Left ventricle myocardium inferior (tissue), 1 donor: Measurements from ENCODE around the gene LPCAT3. TPM values are rescaled to one million over a fixed set of nuclear protein-coding genes. Genes with fewer than 3 reads are reported as not detected.

Experiments
- DNase-seq: peaks from one replicate; pipeline ENCODE4 v3.0.0-alpha.2; 2020
- H3K27ac ChIP-seq: fragments of 200-600 bp; replicated peaks from 2 replicates; pipeline ENCODE4 v1.8.0; 2021
- H3K27me3 ChIP-seq: fragments of 200-600 bp; 2 replicates; pipeline ENCODE4 v1.8.0; 2021; ENCODE audit warnings: low read depth
- H3K36me3 ChIP-seq: fragments of 200-600 bp; 2 replicates; pipeline ENCODE4 v1.8.0; 2021
- H3K4me1 ChIP-seq: fragments of 200-600 bp; 2 replicates; pipeline ENCODE4 v1.8.0; 2021
- H3K4me3 ChIP-seq: fragments of 200-600 bp; 2 replicates; pipeline ENCODE4 v1.8.0; 2021; ENCODE audit warnings: mild to moderate bottlenecking, moderate library complexity
- H3K9me3 ChIP-seq: fragments of 200-600 bp; replicated peaks from 2 replicates; pipeline ENCODE4 v1.8.0; 2021
- intact Hi-C: fragments of 100-400 bp; cut with micrococcal nuclease; formaldehyde crosslinking; loops from one replicate; pipeline ENCODE4 v1.11.0; 2022
- total RNA-seq: library from RNA; stranded (reverse); fragmentation: NEBNext Ultra II Directional; extraction: Animal tissue kit (Norgen Biotek cat#: 25700); gene quantifications from one replicate; pipeline ENCODE4 v1.2.1, GENCODE V29; 2021
- TF ChIP-seq, protein P1 (sequence below): fragments of 200-600 bp; IDR thresholded peaks from 2 replicates; pipeline ENCODE4 v1.8.0; 2021; ENCODE audit warnings: antibody characterized with exemption, mild to moderate bottlenecking, borderline replicate concordance
- donor health status: DM: no; HTN: yes; CAD: no; lungs with severe emphysema.

The LPCAT3 gene
- total RNA-seq, 1 donor from 2014 or later, result 35.1 TPM

DNA sequence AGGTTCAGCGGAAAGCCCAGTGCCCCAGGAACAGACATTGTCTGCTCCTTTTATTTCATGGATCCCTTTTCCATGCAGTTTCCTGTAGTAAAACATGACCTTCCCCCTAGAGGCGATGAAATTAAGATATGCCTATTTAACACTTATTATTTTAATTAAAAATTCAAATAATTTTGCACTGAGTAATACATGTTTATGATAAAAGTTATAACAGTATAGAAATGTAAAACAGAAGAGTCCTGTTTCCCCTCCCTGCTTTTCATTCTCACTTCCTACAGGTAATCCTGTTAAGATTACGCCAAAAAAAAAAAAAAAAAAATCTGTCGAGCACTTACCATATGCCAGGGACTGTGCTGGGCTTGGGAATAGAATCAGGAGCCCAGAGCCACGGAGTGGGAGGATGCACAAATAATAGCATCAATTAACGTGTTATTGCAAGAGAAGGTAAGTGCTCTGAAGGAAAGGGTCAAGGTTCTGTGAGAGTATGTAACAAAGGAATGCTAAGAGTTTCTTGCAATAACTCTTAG is 830 bp upstream of the LPCAT3 start:
- Histone ChIP-seq H3K9me3 (no peaks in the 10 kb centered on the region), H3K27me3 (no peaks in the 10 kb centered on the region), H3K4me1 (peaks cover 41% of the 10 kb centered on the region), H3K27ac (peak overlapping the region; percentile 92), H3K36me3 (no peaks in the 10 kb centered on the region), H3K4me3 (peak overlapping the region; percentile 75)
- intact Hi-C loops, result loop anchor here (10.0 kb wide), 1 partner anchor 54 kb away; no protein-coding TSS in a partner anchor
- TF ChIP-seq, protein P1, sequence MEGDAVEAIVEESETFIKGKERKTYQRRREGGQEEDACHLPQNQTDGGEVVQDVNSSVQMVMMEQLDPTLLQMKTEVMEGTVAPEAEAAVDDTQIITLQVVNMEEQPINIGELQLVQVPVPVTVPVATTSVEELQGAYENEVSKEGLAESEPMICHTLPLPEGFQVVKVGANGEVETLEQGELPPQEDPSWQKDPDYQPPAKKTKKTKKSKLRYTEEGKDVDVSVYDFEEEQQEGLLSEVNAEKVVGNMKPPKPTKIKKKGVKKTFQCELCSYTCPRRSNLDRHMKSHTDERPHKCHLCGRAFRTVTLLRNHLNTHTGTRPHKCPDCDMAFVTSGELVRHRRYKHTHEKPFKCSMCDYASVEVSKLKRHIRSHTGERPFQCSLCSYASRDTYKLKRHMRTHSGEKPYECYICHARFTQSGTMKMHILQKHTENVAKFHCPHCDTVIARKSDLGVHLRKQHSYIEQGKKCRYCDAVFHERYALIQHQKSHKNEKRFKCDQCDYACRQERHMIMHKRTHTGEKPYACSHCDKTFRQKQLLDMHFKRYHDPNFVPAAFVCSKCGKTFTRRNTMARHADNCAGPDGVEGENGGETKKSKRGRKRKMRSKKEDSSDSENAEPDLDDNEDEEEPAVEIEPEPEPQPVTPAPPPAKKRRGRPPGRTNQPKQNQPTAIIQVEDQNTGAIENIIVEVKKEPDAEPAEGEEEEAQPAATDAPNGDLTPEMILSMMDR, result no peak
- no peak for DNase-seq

DNA sequence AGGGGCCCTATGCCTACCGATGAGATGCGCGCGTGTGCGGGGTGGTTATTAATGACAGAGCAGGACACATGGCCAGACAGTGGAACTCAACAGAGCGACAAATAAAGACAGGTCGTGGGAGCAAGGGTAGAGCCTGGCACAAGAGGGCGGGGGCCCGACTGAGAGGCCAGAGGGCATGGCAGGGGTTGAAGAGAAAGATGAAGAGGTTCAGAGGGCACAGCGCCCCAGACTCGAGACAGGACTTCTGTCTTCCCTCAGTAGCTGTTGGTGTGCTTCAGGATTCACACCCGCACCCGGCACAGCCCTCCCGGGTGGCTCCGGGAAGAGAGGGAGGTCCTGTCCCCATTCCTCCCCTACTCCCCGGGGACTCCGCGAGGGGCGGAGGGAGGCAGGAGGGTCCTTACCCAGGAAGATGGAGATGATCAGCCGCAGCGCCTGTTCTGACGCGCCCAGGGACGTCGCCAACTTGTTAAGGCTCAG is 366 bp downstream of the LPCAT3 start:
- TF ChIP-seq, protein P1, result no peak
- Histone ChIP-seq H3K4me3 (peak overlapping the region; percentile 75), H3K9me3 (no peaks in the 10 kb centered on the region), H3K27me3 (no peaks in the 10 kb centered on the region), H3K36me3 (no peaks in the 10 kb centered on the region), H3K4me1 (peaks cover 45% of the 10 kb centered on the region), H3K27ac (peak overlapping the region; percentile 92)
- intact Hi-C loops, result loop anchor here (10.0 kb wide), 1 partner anchor 53 kb away; no protein-coding TSS in a partner anchor
- no peak for DNase-seq

DNA sequence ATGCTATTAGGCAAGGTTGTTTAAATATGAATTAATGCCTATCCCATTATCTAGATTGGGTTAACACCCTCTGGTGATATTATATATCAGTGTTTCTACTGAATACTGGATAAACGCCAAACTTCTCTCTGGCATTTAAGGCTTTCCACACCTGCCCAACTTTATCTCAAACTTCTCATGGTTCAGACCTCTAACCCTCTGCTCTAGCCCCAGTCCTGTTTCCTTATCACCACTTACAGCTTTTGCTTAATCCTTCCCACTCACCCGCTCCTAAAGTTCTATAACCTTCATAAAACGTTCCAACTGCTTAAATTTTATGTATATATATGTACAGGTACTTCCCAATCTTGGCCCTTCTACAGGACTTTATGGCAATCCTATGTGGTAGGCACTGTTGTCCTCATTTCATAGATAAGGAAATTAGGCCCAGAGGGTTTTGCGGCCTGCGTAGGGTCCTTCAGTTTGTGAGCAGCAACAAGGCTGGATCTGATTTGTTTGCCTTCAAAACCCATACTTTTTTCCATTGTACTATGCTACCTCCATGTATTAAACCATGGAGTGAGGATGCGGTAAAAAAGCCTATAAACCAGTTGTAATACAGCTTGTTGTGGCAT is 1.2 kb downstream of the LPCAT3 start:
- TF ChIP-seq, protein P1, result no peak
- Histone ChIP-seq H3K36me3 (no peaks in the 10 kb centered on the region), H3K9me3 (no peaks in the 10 kb centered on the region), H3K27me3 (no peaks in the 10 kb centered on the region), H3K27ac (peak overlapping the region; percentile 92), H3K4me1 (peaks cover 53% of the 10 kb centered on the region), H3K4me3 (peak overlapping the region; percentile 75)
- intact Hi-C loops, result loop anchor here (10.0 kb wide), 1 partner anchor 52 kb away; no protein-coding TSS in a partner anchor
- DNase-seq, result no peak

DNA sequence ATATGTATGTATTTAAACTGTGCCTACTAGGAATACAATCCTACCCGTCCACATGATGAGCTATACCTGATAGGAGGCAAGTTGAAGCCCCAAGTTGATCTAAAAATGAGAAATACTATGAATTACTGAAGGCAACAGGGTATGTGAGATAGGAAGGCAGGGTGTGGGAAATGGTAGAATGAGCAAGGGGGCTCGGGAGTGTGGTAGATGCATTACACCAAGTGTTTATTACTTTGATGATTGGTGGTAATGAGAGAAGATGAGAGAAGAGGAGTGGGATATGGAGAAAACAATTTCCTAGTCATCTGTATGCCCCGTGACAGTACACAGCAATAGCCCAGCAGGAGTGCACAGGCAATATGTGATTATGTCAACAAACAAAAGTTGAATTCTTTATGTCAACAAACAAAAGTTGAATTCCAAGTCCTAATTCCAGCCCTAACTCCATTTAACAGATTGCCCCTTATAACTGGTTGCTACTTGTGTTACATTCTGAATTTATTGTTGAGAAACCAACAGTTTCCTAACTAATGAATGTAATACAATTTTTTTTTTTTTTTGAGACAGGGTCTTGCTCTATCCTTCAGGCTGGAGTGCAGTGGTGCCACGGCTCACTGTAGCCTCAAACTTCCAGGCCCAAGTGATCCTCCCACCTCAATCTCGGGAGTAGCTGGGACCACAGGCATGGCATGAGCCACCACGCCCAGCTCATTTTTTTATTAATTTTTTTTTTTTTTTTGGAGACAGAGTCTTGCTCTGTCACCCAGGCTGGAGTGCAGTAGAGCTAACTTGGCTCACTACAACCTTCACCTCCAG is 2.5 kb downstream of the LPCAT3 start:
- Histone ChIP-seq H3K4me1 (peaks cover 66% of the 10 kb centered on the region), H3K27me3 (no peaks in the 10 kb centered on the region), H3K9me3 (no peaks in the 10 kb centered on the region), H3K36me3 (peaks cover 5% of the 10 kb centered on the region), H3K4me3 (no peak overlapping the region), H3K27ac (no peak overlapping the region)
- no peak for DNase-seq
- intact Hi-C loops, result loop anchor here (10.0 kb wide), 1 partner anchor 51 kb away; no protein-coding TSS in a partner anchor
- TF ChIP-seq, protein P1, result no peak

DNA sequence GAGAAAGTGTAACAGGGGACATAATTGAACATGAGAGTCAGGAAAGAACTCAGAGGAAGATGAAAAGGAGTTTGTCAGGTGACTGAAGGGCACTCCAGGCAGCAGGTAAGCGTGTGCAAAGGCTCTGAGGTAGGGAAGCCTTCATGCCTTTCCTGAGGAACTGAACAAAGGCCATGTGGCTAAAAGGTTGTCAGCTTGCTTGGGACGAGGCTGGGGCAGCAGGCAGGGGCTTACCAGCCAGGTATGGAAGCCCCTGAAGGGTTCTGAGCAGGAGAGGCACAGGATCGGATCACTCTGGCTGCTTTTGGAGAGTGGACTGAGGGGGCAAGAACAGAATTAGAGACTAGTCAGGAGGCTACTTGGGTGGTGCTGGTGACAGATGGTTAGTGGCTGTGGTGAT is 5.2 kb downstream of the LPCAT3 start:
- no peak overlapping the region for H3K4me3 ChIP-seq
- TF ChIP-seq, protein P1, result no peak
- H3K9me3 ChIP-seq, result no peaks in the 10 kb centered on the region
- no peak for DNase-seq
- H3K27ac ChIP-seq, result no peak overlapping the region
- peaks cover 17% of the 10 kb centered on the region for H3K36me3 ChIP-seq
- intact Hi-C loops, result loop anchor here (10.0 kb wide), 1 partner anchor 48 kb away; no protein-coding TSS in a partner anchor
- peaks cover 79% of the 10 kb centered on the region for H3K4me1 ChIP-seq
- H3K27me3 ChIP-seq, result no peaks in the 10 kb centered on the region
